ENCODE measurements around the gene ZDHHC18.

- TF ChIP-seq ZFP3 (CRISPR knock-in tag; IDR thresholded peaks at IDR 0.05) (no peak), PATZ1 (CRISPR knock-in tag; IDR thresholded peaks at IDR 0.05; ENCODE audit: borderline replicate concordance) (no peak)
Measured at GRCh38 chr1:26858891-26859640, 32.6 kb downstream of the ZDHHC18 start.

Data from SK-N-SH treated with all-trans-retinoic acid at 6 μM for 48 hours (cell line).